HG03159 (cell line): ENCODE measurements around the gene CFAP298.
"Not testable (repeated sequence)": the region's sequence is repeated elsewhere in the genome, so short reads cannot be mapped to it uniquely, and the experiment has no call there.

ENCODE experiments used
- ATAC-seq: cut with Tn5 transposase; IDR thresholded peaks from one replicate; pipeline ENCODE4 v1.9.1; 2021; ENCODE audit warnings: mild to moderate bottlenecking, moderate library complexity; ENCODE audit not compliant: unreplicated experiment

Gene CFAP298

DNA sequence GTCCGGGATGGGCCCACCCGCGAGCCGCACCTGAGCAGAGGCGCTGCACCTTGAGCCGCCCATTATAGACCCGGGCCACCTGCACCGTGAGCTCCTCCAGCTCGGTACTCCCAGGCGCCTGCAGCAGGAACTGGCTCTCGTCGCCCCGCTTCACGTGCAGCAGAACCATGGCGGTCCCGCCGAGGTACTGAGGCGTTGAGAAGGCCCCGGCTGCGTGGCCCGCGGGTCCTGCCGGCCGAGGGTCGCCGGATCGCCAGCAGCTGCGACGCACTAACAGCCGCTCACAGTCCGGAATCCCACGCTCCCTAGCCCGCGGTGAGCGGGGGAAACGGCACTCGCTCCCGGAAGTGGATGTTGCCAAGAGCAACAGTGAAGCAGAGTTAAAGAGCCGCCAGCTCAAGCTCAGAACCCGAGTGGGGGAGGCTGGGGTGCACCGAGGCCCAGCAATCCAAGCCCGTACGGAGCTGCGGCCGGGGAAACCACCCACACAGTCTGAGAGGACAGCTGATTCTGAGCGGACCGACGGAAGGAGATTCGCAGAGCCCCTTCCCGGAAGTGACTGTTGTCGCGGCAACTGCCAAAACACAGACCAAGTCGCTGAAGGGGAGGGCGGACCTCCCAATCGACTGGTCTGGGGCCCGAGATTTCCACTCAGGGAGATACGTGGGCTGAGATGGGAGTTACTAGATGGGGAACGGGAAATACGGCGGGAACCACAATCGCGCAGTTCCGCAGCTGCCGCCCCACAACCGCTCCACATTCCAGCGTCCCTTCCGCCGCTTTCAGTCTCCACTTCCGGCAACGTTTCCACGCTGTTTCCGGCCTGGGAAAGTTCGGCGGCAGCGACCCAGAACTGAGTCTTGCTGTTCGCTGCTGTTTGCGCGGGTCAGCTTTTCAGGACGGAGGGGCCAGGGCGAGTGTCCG lies at the start of gene CFAP298:
CFAP298 (minus strand) TSS at position 303 of the 924 bp plus-strand sequence; CDS start at position 169, 134 bp downstream.
- ATAC-seq: peak; percentile 92

- ATAC-seq: not testable (repeated sequence)
These were observed 49.0 kb upstream of the CFAP298 start for GRCh38 chr21:32661026-32661782.

GRCh38 chr21:32658524-32658923 lies 46.3 kb upstream of the CFAP298 start:
- ATAC-seq: no peak

- ATAC-seq: no peak
These were observed 41.2 kb upstream of the CFAP298 start for GRCh38 chr21:32653326-32653901.

DNA sequence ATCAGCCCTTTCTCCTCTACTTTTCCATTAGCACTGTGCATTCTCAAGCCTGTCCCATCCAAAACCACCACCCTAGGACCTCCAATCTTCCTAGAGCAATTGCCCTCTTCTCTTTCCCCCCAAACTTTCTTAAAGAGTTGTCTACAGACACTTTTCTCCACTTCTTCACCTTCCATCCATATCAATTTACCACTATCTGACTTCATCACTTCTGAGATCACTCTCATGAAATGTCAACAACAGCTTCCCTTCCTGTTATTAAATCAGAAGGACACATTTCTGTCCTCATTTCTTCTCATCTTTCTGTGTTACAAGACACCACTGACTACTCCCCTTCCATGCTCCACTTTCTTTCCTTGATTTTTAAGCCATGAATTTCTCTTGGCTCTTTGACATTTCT lies 36.0 kb upstream of the CFAP298 start:
- ATAC-seq: no peak

- ATAC-seq: no peak
These were observed 33.3 kb upstream of the CFAP298 start for GRCh38 chr21:32645261-32646182.

DNA sequence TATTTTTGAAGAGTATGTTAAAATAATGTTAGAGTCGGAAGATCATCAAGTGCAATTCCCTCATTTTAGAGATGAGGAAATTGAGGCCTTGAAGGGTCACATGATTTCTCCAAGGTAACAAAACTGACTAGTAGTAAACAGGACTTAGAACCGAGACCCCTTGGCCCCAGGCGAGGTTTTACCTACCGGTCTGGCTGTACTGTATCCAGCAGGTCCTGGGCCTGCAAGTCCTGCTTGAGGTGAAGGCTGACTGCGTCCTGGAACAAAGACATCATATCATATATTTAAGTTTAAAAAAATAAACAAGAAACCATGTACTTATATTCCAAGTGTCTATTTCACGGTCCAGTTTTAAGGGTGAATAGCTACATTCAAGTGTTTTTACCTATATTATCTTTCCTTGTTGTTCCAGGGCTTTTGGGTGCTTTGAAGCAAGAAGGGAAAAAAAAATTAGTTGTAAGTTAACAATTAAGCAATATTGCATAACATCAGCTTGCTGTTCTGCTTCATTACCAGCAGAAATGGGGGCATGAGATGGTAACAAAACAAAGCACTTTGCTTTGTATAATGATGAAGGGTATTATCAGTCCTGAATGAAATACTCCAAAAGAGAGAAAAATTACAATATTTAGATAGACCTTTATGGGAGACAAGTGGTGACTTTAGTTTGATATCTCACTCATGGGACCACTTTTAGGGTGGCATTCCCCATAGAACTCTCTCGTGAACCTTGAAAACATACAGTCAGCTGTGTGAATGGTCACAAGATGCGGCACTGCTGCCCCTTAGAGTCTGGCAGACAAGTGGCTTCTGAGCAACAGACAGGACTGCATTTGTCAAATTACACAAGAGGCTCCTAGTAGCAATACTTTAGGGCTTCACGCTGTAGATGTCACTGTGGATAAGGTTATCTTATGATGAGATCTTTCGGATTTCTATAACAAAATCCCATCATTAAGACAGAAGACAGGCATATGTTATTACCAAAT lies 29.8 kb upstream of the CFAP298 start:
- ATAC-seq: no peak

GRCh38 chr21:32626621-32627196 lies 14.5 kb upstream of the CFAP298 start:
- ATAC-seq: no peak

- not testable (repeated sequence) for ATAC-seq
These were observed 6.0 kb upstream of the CFAP298 start for GRCh38 chr21:32618218-32618617.

DNA sequence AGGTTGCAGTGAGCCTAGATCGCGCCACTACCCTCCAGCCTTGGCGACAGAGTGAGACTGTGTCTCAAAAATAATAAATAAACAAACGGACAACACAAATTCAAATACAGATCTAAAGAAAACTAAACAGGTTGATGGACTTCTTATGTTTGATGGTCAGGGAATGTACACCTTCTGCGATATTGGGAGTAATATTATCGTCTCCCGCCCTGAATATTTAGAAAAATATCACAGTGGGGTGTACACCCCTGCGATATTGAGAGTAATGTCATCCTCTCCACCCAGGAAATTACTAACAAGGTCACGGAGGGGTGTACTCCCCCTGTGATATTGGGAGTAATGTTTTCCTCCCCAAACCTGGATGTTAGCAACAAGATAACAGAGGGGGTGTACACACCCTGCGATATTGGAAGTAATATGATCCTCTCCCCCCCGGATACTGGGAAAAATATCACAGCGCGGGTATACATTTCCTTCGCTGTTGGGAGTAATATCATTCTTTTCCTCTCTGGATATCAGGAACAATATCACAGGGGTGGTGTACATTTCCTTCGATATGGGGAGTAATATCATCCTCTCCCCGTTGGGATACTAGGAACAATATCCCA lies 1.4 kb upstream of the CFAP298 start:
- no peak for ATAC-seq

GRCh38 chr21:32612999-32613337 lies 791 bp upstream of the CFAP298 start:
- no peak for ATAC-seq

DNA sequence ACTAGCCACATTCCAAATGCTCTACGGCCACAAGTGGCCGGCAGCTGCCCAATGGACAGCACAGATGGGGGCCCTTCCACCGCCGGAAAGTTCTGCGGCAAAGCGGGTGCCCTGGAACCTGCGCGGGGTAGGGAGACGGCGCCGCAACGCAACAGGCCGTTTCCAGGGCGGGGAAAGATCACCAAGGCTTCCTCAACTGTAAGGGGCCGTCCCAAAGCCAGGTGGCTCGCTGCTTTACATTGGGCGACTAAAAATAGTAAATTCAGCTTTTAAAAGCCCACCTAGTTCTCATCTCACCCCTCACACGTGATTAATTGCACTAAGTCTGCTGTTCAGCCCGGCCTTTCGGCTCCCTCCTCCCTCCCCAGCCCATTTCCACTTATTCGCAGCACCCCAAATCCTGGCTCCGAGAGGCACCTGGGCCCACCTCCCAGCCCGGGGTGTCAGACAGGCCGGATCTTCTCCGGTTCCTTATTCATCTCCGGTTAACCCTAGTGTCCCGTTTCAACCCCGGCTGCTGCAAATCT lies 643 bp downstream of the CFAP298 start:
- ATAC-seq: peak; percentile 23

DNA sequence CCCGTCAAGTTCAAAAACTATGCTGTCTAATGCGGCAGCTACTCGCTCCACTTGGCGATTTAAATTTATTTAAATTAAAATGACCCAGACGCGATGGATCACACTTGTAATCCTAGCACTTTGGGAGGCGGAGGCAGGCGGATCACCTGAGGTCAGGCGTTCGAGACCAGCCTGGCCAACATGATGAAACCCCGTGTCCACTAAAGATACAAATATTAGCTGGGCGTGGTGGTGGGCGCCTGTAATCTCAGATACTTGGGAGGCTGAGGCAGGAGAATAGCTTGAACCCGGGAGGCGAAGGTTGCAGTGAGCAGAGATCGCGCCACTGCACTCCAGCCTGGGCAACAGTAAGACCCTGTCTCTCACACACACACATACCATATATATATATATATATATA lies 1.2 kb downstream of the CFAP298 start:
- ATAC-seq: not testable (repeated sequence)

DNA sequence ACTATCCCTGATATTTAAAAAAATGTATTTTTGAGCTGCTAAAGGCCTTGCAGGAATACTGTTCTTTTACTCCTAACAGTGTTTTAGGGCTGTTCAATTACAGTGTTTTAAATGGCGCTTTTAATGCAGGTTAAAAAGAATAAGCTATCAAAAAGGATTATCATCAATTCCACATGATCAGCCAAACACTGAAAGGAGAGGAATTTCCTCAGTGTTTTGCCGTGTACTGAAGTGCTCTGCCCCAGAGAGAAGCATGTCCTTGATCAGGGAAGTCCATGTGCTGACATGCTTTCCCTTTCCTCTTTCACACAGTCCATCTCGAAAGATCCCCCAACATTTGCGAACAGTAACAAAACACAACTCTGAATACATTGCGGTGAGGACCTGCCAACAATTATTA lies 3.3 kb downstream of the CFAP298 start:
- ATAC-seq: no peak

- no peak for ATAC-seq
These were observed 6.7 kb downstream of the CFAP298 start for GRCh38 chr21:32605469-32605868.

DNA sequence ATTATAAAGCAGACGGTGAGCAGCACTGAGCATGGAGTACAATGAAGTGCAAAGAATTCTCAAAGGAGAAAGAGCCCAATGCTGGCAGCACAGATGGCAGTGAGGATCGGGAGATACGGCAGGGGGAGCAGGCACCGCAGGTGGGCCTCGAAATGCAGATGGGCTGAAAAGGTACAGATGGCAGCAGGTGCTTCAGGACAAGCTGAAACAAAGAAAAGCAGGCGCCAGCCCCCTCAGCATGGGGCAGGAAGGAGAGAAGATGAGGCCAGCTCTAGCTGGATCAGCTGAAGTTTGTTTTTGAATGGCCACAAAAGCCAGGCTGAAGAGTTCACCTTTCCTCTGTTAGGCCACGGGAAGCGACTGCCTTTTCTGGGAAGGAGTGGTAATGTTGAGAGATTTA lies 7.7 kb downstream of the CFAP298 start:
- ATAC-seq: no peak

DNA sequence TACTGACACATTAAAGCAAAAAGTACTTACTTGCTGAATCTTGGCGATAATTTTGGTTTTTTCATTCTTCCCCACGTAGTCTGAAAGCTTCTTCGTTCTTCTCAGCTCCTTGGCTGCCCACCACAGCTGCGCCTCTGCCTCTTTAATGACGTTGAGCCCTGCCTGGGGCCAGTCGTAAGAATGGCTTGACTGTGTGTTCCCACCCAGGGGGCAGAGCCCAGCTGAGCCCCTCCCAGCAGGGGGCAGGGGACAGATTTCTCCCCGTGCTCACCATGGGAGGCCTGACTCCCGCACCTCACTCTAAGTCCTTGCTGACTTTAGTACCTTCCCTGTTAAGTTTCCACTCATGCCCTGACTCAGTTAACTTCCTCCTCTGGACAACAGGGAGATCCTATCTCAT lies 9.0 kb downstream of the CFAP298 start:
- ATAC-seq: no peak

- no peak for ATAC-seq
These were observed 10.1 kb downstream of the CFAP298 start for GRCh38 chr21:32602099-32602498.
